Left lobe of liver (tissue), 2 donors: ENCODE results near the gene ADGRF1. TPM values are rescaled to one million over a fixed set of nuclear protein-coding genes. Genes with fewer than 3 reads are reported as not detected.
"Not testable (repeated sequence)": the region's sequence is repeated elsewhere in the genome, so short reads cannot be mapped to it uniquely, and the experiment has no call there.

ENCODE experiments used
- ATAC-seq: fragments of 200-7000 bp; cut with Tn5 transposase; one replicate; pipeline ENCODE4 v1.9.1; 2020; ENCODE audit warnings: mild to moderate bottlenecking, moderate library complexity
- DNase-seq: peaks from one replicate; pipeline ENCODE4 v3.0.0-alpha.2; 2020; ENCODE audit warnings: low spot score
- total RNA-seq: library from RNA; stranded (reverse); gene quantifications from one replicate; pipeline ENCODE4 v1.2.1, GENCODE V29; 2021
- donor health status: DM: no; HTN: no; CAD: no; lungs with moderate emphysema.
- donor health status: DM: no; HTN: yes; CAD: no.

Gene ADGRF1
- total RNA-seq = 0.45 TPM

GRCh38 chr6:47042275-47042791 is at the start of gene ADGRF1:
TSS of gene ADGRF1 (minus strand) at chr6:47042332. CDS start at chr6:47029061, 13,271 bp downstream.
- ATAC-seq (no peak), DNase-seq (no peak)

- DNase-seq (no peak), ATAC-seq (no peak)
Measured at GRCh38 chr6:47090881-47091280, 48.7 kb upstream of the ADGRF1 start.

- not testable (repeated sequence) for ATAC-seq, DNase-seq
Measured at GRCh38 chr6:47089473-47089872, 47.3 kb upstream of the ADGRF1 start.

- DNase-seq (no peak), ATAC-seq (no peak)
Measured at GRCh38 chr6:47086051-47086770, 44.1 kb upstream of the ADGRF1 start.

GRCh38 chr6:47084610-47085009 is 42.5 kb upstream of the ADGRF1 start:
- ATAC-seq (no peak), DNase-seq (no peak)

GRCh38 chr6:47083586-47084047 is 41.5 kb upstream of the ADGRF1 start:
- ATAC-seq = peak; percentile 92
- peak; percentile 74 for DNase-seq

- DNase-seq = no peak
- ATAC-seq = no peak
Measured at GRCh38 chr6:47080083-47080596, 38.0 kb upstream of the ADGRF1 start.

- no peak for ATAC-seq
Measured at GRCh38 chr6:47079638-47080037, 37.5 kb upstream of the ADGRF1 start.

GRCh38 chr6:47078991-47079390 is 36.9 kb upstream of the ADGRF1 start:
- DNase-seq (no peak), ATAC-seq (no peak)

More at GRCh38 chr6:47079638-47080037, 37.5 kb upstream of the ADGRF1 start:
- DNase-seq = no peak

- DNase-seq (no peak), ATAC-seq (peak; percentile 23)
Measured at GRCh38 chr6:47076422-47077344, 34.6 kb upstream of the ADGRF1 start.

GRCh38 chr6:47075741-47076421 is 33.7 kb upstream of the ADGRF1 start:
- no peak for ATAC-seq
- DNase-seq = no peak

- DNase-seq (no peak), ATAC-seq (no peak)
Measured at GRCh38 chr6:47075168-47075567, 33.0 kb upstream of the ADGRF1 start.

GRCh38 chr6:47073125-47074110 is 31.3 kb upstream of the ADGRF1 start:
- peak; percentile 72 for ATAC-seq
- DNase-seq = no peak

- ATAC-seq (no peak), DNase-seq (no peak)
Measured at GRCh38 chr6:47072667-47073066, 30.5 kb upstream of the ADGRF1 start.

- DNase-seq (no peak), ATAC-seq (no peak)
Measured at GRCh38 chr6:47071681-47072080, 29.5 kb upstream of the ADGRF1 start.

- ATAC-seq = no peak
- no peak for DNase-seq
Measured at GRCh38 chr6:47070461-47070860, 28.3 kb upstream of the ADGRF1 start.

GRCh38 chr6:47069156-47069555 is 27.0 kb upstream of the ADGRF1 start:
- DNase-seq (no peak), ATAC-seq (no peak)

GRCh38 chr6:47066418-47066817 is 24.3 kb upstream of the ADGRF1 start:
- DNase-seq = no peak
- ATAC-seq = no peak

- ATAC-seq = no peak
Measured at GRCh38 chr6:47064274-47064673, 22.1 kb upstream of the ADGRF1 start.

GRCh38 chr6:47062346-47062745 is 20.2 kb upstream of the ADGRF1 start:
- no peak for DNase-seq
- no peak for ATAC-seq

More at GRCh38 chr6:47064274-47064673, 22.1 kb upstream of the ADGRF1 start:
- DNase-seq = no peak
